ENCODE data around the gene SERPINA6. TPM values are rescaled to one million over a fixed set of nuclear protein-coding genes. Genes with fewer than 3 reads are reported as not detected.

The SERPINA6 gene
- total RNA-seq, 4 donors from 2014 or later, result not detected

DNA sequence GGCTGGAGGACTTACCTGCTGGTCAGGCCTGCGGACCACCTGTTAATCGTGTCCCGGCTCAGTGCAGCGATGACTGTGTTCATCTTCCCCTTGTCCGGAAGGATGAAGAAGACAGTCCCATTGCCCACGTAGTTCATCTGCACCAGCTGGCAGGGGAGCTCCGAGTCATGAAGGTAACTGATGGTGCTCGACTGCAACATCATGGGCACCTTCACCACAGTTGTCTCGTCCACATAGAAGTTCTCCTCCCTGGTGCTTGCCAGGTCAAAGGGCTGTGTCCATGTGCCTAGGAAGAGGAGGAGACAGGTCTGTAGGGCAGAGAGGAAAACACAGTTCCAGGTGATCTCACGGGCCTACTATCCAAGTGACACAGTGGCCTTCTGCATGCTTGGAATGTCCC lies 13.4 kb downstream of the SERPINA6 start:
- TF ChIP-seq POLR2AphosphoS5 (IDR thresholded peaks at IDR 0.05) (no peak), POLR2A (IDR thresholded peaks at IDR 0.05; ENCODE audit: low read depth) (no peak), EP300 (IDR thresholded peaks at IDR 0.05) (no peak)
- TF ChIP-seq, protein P1, sequence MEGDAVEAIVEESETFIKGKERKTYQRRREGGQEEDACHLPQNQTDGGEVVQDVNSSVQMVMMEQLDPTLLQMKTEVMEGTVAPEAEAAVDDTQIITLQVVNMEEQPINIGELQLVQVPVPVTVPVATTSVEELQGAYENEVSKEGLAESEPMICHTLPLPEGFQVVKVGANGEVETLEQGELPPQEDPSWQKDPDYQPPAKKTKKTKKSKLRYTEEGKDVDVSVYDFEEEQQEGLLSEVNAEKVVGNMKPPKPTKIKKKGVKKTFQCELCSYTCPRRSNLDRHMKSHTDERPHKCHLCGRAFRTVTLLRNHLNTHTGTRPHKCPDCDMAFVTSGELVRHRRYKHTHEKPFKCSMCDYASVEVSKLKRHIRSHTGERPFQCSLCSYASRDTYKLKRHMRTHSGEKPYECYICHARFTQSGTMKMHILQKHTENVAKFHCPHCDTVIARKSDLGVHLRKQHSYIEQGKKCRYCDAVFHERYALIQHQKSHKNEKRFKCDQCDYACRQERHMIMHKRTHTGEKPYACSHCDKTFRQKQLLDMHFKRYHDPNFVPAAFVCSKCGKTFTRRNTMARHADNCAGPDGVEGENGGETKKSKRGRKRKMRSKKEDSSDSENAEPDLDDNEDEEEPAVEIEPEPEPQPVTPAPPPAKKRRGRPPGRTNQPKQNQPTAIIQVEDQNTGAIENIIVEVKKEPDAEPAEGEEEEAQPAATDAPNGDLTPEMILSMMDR (IDR thresholded peaks at IDR 0.05), result no peak
- Histone ChIP-seq H3K27me3 (peaks cover 0 to 6% (median 0%) of the 10 kb centered on the region in 4 donors), H3K36me3 (no peaks in the 10 kb centered on the region), H3K4me3 (no peak overlapping the region), H3K4me1 (no peaks in the 10 kb centered on the region), H3K27ac (replicated peaks in 1 of 4) (no peak overlapping the region), H3K9me3 (peaks cover 0 to 17% (median 7%) of the 10 kb centered on the region in 4 donors)
- 85% methylated on average over 5 of the region's 10 CpGs for WGBS
- intact Hi-C loops (cut with DNase I), result no loop called here
- DNase-seq (ENCODE audit: extremely low spot score), result peak; percentile 77

DNA sequence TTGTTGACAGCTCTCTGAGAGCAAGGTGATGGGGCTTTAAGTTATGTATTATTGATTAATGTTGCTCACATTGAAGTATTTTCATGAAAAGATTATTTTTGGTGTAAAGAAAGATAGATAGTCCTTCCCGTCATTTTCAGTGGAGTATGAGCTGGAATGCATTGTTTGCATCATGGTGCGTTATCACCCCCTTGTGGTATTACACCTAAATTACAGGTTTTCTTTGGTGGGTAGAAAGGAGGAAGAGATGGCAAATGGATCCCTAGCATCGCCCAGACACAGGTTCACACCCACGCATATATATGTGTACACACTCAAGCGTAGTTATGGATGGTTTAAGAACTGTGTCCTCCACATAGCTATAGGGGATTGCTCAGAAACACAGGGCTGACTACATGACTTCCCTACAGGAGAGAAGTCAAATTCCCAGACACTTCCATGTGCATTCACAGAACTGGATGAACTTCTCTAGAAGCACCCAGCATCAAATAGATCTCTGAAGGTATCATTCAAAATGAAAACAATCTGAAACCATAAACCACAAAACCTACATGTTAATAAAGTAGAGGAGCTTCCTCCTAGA lies 15.6 kb downstream of the SERPINA6 start:
- no peaks in the 10 kb centered on the region for H3K36me3 ChIP-seq

DNA sequence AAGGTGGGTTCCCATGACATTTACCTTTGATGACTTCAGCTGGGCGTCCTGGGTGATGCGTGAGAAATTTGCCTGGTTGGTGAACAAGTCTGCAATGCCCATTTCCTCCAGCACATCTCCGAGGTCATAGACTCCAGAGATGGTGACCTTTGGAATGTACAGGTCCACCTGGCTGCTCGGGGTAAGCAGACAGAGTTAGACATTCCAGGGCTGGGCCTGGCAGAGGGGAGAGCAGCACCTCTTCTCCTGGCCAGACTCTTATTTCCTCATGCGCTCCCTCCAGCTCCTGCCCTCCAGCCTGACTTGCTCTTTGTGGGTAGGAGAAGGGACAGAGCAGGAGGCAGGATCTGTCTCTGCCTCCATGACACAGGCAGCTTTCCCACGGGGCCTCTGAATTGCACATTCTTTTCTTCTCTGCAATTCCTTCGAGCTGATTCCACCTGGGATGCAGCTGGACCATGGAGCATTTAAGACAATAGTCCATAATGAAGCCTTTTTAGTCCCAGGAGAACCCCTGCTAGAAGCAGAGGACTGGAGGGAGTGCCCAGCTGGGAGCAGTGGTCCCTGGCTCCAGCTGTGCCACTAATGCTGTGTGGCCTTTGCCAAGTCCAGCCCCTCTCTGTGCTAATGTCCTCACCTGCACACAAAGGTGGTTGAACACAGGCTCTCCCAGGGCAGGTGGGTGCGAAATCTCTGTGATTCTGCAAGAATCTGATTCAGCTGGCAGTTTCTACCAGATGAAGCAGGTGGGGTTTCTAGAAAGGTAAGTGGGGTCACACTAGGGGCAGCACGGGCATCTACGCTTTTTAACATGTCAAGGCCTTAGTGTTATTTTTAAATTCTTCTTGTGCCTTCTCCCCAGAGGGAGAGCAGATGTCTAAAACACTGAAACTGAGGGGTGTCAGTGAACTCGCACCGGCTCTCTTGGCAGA lies 16.8 kb downstream of the SERPINA6 start:
- TF ChIP-seq, protein P1 (IDR thresholded peaks at IDR 0.05), result no peak
- TF ChIP-seq POLR2AphosphoS5 (IDR thresholded peaks at IDR 0.05), result no peak
- no peak for TF ChIP-seq POLR2A (IDR thresholded peaks at IDR 0.05; ENCODE audit: low read depth)
- TF ChIP-seq EP300 (IDR thresholded peaks at IDR 0.05), result no peak
- peaks cover 0 to 6% (median 0%) of the 10 kb centered on the region in 4 donors for H3K27me3 ChIP-seq
- no peaks in the 10 kb centered on the region for H3K36me3 ChIP-seq
- intact Hi-C loops (cut with DNase I), result no loop called here
- no peak overlapping the region for H3K27ac ChIP-seq (replicated peaks in 1 of 4)
- H3K4me3 ChIP-seq, result no peak overlapping the region
- no peaks in the 10 kb centered on the region for H3K4me1 ChIP-seq
- DNase-seq (ENCODE audit: extremely low spot score), result peak; percentile 79
- WGBS, result 80% methylated on average over 12 of the region's 12 CpGs
- peaks cover 0 to 17% (median 7%) of the 10 kb centered on the region in 4 donors for H3K9me3 ChIP-seq

More for the DNA sequence above, 15.6 kb downstream of the SERPINA6 start:
- no peak overlapping the region for H3K27ac ChIP-seq (replicated peaks in 1 of 4)
- H3K9me3 ChIP-seq, result peaks cover 0 to 17% (median 7%) of the 10 kb centered on the region in 4 donors
- intact Hi-C loops (cut with DNase I), result no loop called here
- TF ChIP-seq POLR2AphosphoS5 (IDR thresholded peaks at IDR 0.05), result no peak
- TF ChIP-seq, protein P1 (IDR thresholded peaks at IDR 0.05), result no peak
- no peak for TF ChIP-seq POLR2A (IDR thresholded peaks at IDR 0.05; ENCODE audit: low read depth)
- TF ChIP-seq EP300 (IDR thresholded peaks at IDR 0.05), result no peak
- no peak overlapping the region for H3K4me3 ChIP-seq
- DNase-seq (ENCODE audit: extremely low spot score), result peak; percentile 77
- peaks cover 0 to 6% (median 0%) of the 10 kb centered on the region in 4 donors for H3K27me3 ChIP-seq
- H3K4me1 ChIP-seq, result no peaks in the 10 kb centered on the region
- WGBS, result 32% methylated on average over 5 of the region's 5 CpGs

DNA sequence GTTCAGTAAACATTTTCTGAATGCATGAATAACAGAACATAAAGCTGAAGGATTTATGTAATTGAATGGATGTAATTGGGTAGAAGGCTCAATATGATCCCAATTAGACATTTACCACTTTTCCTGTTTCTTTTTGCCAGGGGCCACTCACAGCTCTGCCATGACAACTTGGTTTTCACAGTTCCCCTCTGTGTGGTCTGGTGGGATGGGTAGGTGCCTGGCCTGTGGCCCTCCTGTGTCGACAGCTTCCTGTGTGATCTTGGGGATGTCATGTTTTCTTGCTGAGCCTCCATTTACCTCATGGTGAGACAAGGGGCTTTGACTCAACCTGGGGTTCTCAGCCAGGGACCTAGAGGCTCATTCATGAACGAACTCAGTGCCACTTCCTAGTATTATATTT lies 17.5 kb downstream of the SERPINA6 start:
- 75% methylated on average over 2 of the region's 2 CpGs for WGBS

More for the DNA sequence above, 17.5 kb downstream of the SERPINA6 start:
- Histone ChIP-seq H3K27ac (replicated peaks in 1 of 4) (no peak overlapping the region), H3K27me3 (peaks cover 0 to 6% (median 0%) of the 10 kb centered on the region in 4 donors), H3K36me3 (no peaks in the 10 kb centered on the region), H3K9me3 (peaks cover 0 to 17% (median 7%) of the 10 kb centered on the region in 4 donors), H3K4me3 (no peak overlapping the region), H3K4me1 (no peaks in the 10 kb centered on the region)
- intact Hi-C loops (cut with DNase I), result no loop called here
- peak; percentile 87 for DNase-seq (ENCODE audit: extremely low spot score)
- TF ChIP-seq POLR2A (IDR thresholded peaks at IDR 0.05; ENCODE audit: low read depth), result no peak
- TF ChIP-seq, protein P1 (IDR thresholded peaks at IDR 0.05), result no peak
- no peak for TF ChIP-seq EP300 (IDR thresholded peaks at IDR 0.05)
